H54 (cell line): ENCODE results near the gene CCDC9.

Experiments used
- DNase-seq: peaks from one replicate; pipeline ENCODE4 v3.0.0; 2011; ENCODE audit warnings: low spot score, mixed read lengths; ENCODE audit not compliant: insufficient read length
- FAIRE-seq: peaks from 3 replicates; lab custom pipeline; 2011; peaks lifted over from hg19 to GRCh38; lab: Jason Lieb, UNC
- POLR2A ChIP-seq: IDR thresholded peaks from 2 replicates; pipeline ENCODE4 v1.6.1; 2011; ENCODE audit warnings: low read depth, mild to moderate bottlenecking, low read length

The CCDC9 gene

GRCh38 chr19:47255879-47256692 is at the start of gene CCDC9:
CCDC9 (plus strand) TSS chr19:47256525; CDS start chr19:47258401, 1,876 bp downstream.
- FAIRE-seq (no peak), DNase-seq (peak; percentile 76)
- TF ChIP-seq POLR2A: peak; percentile 17; the same call in 1 of the 2 replicates

GRCh38 chr19:47209319-47210179 is 46.8 kb upstream of the CCDC9 start:
- FAIRE-seq (no peak), DNase-seq (no peak)
- no peak for TF ChIP-seq POLR2A

GRCh38 chr19:47210180-47210490 is 46.2 kb upstream of the CCDC9 start:
- no peak for FAIRE-seq
- no peak for TF ChIP-seq POLR2A
- DNase-seq: no peak

GRCh38 chr19:47210689-47211316 is 45.5 kb upstream of the CCDC9 start:
- FAIRE-seq: no peak

GRCh38 chr19:47215581-47215980 is 40.7 kb upstream of the CCDC9 start:
- DNase-seq (no peak), FAIRE-seq (no peak)
- TF ChIP-seq POLR2A: no peak

More at GRCh38 chr19:47210689-47211316, 45.5 kb upstream of the CCDC9 start:
- TF ChIP-seq POLR2A: no peak
- no peak for DNase-seq

GRCh38 chr19:47221080-47221841 is 35.1 kb upstream of the CCDC9 start:
- FAIRE-seq: no peak
- DNase-seq: no peak
- no peak for TF ChIP-seq POLR2A

GRCh38 chr19:47221890-47222289 is 34.4 kb upstream of the CCDC9 start:
- no peak for TF ChIP-seq POLR2A
- no peak for FAIRE-seq

GRCh38 chr19:47225746-47226425 is 30.4 kb upstream of the CCDC9 start:
- FAIRE-seq: no peak
- TF ChIP-seq POLR2A: peak; percentile 98
- DNase-seq: no peak

More at GRCh38 chr19:47221890-47222289, 34.4 kb upstream of the CCDC9 start:
- DNase-seq: no peak

GRCh38 chr19:47226426-47227351 is 29.6 kb upstream of the CCDC9 start:
- TF ChIP-seq POLR2A: peak; percentile 16; the same call in 1 of the 2 replicates
- FAIRE-seq (no peak), DNase-seq (peak; percentile 70)

- no peak for TF ChIP-seq POLR2A
- DNase-seq (peak; percentile 78), FAIRE-seq (no peak)
Observed at GRCh38 chr19:47227352-47228167, 28.8 kb upstream of the CCDC9 start.
